Glomerular visceral epithelial cell (primary cell): ENCODE measurements around the gene GLIS1.

Experiments
- DNase-seq: peaks from one replicate; pipeline ENCODE4 v3.0.0-alpha.2; 2016; ENCODE audit errors: extremely low spot score

The GLIS1 gene

DNA sequence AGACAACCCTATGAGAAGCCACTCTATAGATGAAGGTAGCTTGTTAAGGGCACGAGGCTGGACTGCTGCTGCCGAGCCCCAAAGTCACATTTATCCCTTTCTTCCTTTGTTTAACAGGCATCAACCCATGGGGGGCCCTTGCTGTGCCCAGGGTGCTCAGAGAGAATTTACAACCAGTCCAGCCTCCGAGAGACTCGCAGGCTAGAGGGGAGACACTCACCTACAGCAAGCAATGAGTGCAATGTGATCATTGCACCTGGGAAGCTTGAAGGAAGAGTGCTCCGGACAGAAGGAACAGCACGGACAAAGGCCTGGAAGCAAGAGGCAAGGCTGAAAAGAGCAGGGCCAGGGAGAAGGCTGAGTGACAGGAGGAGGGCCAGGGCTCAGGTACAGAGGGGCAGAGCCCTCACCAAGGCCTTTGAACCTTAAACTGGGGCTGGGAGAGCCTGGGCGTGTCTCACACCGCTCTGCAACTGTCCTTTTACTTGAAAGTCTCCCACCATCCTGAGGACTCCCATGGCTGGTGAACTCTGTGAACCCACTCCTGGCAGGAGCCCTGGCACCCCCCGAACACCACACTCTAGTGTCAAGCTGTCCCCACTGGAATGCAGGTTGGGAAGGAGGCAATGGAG, 252.5 kb downstream of the GLIS1 start:
- no peak for DNase-seq

DNA sequence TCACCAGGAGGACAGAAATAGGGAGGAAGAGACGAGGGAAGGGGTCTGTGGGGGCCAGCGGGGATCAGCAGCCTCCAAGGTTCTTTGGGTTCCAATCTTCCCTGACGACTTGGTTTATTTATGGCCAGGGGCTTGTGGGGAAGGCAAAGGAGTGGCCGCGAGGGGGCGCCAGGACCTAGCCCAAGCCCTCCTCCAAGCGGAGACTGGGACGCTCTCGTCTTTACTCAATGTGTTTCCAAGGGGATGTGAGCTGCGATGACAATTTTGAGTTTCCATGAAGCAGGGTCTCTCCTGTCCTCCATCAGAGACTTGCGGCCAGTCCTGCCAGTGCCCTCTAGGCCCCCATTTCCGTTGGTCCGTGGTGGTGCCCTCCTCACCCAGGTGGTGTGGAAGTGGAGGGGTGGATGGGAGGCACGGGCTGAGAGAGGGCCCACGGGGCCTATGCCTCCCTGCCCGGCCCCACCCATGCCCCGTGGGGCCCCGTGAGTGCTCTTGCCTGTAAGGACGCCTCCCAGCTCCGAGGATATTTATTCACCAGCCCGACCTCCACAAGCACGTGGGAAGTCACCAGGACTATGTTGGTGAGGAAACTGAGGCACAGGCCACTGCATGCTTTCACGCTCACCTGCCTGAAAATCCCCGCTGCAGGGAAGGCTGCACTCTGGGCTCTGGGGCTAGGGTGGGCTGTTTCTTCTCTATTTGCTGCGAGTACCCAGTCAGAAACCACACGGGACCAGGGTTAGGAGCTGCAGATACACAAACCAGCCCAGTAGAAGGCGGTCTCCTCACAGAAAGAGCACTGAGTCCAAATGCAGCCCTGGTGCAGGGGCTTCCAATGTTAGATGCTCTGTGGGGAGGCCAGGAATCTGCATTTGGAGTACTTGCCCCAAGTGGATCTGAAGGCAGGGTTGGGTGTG, 253.2 kb downstream of the GLIS1 start:
- DNase-seq, result peak; percentile 81

DNA sequence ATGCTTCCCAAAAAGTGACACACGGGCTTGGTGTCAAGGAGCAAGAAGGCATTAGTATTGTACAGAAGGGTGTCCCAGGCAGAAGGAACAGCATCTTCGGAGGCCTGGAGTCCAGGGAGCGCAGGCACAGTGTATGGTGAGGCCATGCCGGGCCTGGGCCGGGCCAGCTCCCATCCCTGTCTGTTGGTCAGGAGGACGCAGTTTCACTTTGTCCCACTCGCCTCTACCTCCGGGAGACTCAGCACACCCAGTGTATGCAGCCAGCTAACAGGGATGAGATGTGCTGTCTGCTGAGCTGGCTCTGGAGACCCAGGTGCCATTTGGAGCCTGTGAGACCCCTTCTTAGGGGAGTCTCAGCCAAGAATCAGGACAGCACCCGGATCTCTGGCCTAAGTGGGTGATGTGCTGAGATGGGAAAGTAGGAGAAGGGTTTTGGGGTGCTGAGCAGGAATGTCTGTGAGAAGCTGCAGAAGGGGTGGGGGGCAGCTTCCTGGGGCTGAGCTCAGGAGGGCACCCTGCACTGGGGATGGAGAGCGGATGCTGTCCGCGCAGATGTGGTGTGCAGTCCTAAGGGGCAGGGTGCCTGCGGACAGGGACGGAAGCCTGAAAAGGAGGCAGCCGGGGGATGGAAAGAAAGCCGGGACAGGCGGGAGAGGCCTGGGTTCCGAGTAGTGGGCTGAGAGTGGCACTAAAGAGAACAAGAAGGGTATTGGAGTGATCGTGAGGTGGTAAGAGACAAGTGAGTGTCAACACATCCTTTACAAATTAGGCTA, 254.1 kb downstream of the GLIS1 start:
- no peak for DNase-seq

DNA sequence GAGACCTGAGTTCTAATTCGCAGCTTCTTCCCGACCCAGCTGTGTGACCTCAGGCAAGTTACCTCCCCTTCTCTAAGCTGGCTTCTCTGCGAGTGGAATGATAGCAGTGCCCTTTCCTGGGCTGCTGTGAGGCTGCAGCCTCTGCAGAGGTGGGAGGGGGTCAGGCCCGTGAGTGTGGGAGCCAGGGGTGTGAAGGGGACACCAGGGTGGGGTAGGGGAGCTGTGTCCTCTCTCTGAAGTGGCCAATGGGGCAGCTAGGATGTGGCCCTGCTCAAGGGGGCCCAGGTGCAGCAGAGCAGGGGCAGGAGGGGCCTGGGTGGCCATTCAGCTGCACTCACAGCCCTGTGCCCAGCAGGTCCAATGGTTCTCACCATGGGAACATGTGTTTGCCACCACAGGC, 255.3 kb downstream of the GLIS1 start:
- no peak for DNase-seq

DNA sequence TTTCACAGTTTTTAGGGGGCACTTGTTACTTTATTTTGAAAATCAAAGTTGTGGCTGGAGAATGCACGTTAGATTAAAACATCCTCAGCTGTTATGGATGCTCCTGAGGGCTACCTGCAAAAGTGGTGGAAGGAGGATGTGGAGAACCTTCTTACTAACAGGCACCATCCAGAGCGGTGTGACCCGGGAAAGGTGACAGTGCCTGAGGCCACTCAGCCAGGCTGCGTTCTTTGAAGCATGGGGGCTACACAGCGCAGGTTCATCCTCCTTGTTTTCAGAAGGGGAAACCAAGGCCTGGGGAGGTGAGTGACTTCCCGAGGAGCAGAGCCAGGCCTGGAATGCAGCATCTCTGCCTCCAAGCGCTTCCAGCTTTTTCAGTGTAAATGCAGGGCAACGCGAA, 255.8 kb downstream of the GLIS1 start:
- DNase-seq, result no peak

DNA sequence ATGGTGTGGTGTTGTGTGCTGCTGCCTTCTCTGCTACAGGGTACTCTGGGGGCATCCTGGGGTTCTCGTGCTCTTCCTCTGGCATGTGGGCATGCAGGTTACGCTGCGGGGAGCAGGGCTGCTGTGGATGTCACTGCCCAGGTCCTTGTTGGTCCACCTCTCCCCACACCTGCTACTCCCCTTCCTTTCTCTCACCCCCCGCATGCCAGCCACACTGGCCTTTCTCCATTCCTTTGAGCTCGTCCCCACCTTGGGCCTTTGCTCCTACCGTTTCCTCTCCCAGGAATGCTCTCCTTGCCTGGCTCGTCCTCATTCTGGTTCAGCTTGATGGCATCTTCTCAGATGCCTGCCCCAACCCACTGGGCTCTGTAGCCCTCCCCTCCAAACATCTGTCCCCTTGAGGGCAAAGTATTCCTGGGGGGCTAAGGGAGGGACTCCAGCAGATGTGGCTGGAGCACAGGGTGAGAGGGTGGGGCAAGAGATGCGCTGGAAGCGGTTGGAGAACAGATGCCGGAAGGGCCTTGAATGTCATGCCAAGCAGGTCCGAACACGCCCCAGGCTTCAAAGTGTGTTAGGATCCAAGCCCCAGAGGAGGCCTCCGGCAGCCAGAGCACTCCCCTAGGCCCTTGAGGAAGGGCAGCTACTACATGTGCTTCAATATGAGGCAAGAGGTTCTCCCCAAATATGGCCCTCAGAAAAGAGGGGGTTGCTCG, 256.4 kb downstream of the GLIS1 start:
- no peak for DNase-seq

DNA sequence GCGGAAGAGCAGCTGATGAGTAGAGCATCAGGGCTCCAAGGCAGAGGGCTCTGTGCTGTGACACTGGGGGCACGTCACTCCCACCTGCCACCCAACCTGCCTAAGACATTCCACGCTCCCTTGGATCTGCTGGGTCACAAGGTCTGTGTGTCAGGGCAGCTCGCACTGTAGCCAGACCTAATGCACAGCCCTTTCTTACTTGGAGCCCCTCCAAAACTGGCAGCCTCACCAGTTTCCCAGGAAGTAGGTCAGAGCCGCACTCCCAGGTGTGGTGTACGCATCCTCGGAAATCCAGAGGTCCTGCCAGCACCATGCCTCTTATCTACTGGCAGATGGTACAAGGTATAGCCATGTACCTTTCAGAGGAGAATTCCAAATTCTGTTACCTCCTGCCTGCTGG, 257.5 kb downstream of the GLIS1 start:
- DNase-seq, result no peak

DNA sequence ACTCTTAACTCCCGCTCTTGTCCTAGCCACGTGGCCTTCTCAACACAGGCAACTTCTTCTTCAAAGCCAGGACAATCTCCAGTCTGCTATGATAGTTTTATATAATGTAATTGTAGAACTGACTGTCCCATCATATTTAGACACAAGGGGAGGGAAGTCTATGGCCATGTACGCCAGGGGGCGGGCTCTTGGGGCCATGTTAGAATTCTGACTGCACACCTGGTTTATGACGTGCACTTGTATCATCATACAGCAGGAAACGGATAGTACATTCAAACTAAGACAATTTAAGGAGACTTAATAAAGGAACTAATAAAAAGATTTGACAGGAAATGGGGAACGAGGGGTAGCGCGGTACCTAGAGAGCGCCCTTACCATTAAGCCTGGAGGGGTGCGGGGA, 258.3 kb downstream of the GLIS1 start:
- no peak for DNase-seq

DNA sequence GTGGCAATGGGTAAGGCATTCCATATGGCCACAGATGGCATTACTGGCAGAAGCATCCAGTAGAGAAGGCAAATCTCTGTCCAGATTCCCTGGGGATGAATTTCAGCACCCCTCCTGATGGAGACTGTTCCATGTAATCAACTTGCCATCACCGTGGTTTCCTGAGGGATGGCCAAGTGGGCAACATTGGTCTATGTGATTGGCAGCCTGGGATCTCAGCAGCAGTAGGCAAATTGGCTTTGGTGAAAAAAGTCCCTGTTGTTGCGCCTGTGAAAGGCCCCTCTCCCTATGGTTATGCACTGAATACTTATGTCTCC, 260.5 kb downstream of the GLIS1 start:
- DNase-seq, result no peak

DNA sequence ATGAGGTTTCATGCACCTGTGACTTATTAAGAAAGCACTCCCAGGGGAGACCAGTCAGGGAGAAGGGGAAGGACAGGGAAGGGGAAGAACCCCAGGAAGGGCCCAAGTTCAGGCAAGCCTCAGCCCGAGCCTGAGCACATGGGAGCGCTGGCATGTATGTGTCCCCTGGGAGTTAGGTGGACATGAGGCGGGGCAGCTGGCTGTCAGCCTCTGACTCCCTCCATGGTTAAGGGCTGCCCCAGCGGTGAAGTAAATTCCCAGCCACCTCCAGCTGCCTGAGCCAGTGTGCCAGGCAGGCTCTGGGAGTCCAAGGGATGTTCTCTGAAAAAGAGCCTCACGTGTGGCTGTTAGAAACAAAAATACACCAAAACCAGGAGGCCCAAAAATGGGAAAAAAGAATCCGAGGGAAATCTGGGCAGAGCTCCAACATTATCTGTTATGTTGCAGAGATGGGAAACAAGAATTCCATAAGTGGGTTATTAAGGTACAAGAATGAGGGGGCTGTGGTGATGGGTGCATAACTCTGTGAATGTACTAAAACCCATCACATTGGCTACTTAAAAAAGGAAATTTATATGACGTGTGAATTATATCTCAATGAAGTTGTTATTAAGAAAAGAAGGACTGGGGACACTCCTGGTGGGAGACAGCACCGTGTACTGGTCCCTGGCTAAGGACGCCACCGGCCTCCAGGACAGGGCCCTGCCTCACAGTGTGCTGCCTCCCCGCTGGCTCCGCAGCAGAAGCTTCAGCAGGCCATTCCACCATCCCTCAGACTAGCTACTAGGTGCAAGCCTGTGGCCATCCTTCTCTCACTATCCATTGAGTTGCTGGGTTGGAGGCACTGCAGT, 261.1 kb downstream of the GLIS1 start:
- DNase-seq, result no peak

DNA sequence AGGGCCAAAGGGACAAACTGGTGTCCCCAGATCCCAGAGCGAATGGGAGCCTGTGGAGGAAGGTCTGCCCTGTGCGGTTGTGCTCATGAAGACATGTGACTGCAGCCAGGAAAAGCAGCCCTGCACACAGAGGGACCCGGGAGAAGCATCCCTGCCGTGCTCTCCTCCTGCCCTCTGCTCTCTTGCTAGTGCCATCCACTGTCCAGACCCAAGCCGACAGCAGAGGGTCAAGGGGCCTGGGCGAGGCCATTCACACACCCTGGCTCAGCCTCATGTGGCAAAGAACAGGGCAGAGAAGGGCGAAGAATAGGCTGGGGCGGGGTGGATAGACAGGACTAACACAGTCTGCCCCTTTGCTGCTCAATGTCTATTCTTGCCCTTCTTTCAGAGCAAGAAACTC, 262.4 kb downstream of the GLIS1 start:
- no peak for DNase-seq

DNA sequence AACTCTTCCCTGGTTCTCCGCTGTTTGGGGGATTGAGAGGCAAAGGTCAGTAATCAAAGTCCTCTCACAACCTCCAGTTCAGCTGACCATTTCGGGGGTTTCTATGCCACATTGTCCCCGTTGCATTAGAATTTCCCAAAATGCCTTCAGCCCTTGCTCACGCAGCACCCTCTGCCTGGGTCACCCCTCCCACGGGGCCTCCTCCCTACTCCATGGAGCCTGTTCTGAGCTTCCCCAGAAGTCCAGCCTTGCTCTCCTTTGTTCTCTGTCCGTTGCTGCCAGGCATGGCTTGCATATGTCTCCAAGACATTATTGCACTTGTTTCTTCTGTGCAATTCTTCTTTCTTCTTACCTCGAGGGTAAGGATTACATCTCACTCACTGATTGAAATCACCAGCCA, 263.3 kb downstream of the GLIS1 start:
- DNase-seq, result no peak

DNA sequence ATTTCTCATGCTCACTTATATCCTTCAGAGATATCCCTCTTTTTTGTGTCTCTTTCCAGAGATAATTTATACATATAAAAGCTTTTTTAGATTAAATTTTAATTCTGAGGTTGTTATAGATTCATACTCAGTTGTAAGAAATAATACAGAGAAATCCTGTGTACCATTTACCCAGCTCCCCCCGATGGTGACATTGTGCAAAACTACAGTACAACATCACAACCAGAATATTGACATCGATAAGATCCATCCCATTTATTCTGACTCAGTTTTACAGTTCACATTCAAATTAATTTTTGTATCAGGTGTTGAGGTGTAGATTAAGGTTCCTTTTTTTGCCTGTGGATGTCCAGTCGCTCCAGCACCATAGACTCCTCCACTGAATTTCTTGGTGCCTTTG, 265.5 kb downstream of the GLIS1 start:
- no peak for DNase-seq

DNA sequence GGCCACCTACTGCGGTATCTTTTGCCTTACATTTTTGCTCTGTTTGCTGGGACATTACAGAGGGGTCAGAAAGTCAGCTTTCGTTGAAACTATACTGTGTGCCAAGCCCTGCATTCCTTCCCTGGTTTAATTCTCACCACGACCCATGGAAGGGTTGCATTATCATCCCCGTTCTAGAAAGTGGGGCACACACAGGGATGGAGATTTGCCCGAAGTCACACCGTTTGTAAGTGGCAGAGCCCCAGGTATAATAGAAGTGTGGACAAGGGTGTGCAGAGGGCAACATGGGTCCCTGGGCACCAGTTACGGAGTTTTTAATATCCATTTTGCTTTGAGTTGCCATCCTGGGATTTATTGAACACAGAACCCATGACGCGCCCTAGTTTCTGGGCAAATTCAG, 268.0 kb downstream of the GLIS1 start:
- no peak for DNase-seq

DNA sequence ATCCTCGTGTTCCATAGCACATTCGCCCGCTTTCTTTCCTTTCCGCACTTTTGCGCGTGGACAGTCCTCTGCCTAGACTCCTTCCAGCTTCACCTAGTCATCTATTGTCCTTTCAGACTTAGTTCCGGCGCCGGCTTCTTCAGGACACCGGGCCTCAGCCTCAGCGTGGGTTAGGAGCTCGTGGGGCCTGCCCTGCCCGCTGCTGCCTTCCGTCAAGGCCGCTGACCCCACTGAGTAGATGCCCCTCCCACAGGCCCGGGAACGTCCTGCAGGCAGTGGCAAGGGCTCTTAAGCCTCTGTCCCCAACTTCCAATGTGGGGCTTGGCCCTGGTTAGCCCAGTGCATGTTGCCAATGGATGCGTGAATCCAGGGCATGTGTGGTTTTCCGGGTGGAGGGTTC, 268.4 kb downstream of the GLIS1 start:
- DNase-seq, result no peak

DNA sequence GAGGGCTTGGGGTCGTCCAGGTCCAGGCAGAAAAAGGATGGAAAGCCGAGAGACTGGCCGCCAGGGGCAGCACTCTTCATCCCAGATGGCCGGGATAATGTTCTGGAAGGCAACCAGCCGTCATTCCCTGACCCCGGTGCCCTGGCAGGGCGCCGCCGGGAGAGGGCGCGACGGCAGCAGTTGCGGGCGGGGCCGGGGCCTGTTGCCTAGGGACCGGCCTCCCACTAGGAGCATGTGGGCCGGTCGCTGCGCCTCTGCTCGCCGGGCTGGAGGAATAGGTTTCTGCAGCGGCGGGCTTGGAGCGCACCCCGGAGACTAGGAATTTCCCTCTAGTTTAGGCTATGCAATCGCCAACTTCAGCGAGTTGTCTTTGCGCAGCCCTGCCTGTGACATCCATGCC, 268.8 kb downstream of the GLIS1 start:
- peak; percentile 32 for DNase-seq

DNA sequence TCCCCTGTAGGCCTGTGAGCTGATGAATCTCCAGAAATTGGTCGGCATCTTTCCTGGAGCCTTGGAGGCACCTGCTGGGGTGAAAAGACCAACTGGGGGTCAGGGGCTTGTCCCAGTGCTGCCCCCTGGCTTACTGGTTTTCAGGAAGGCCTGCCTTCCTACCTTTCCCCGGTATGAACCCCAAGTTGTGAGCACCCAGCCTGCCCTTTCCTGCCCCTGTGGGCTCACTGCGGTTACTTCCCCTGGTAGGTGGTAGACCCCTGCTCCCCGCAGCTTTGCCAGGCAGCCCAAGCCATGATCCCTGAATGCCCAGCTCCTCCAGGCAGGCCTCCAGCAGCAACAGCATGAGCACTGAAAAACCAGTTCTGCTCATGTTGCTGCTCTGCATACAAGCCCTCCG, 269.6 kb downstream of the GLIS1 start:
- no peak for DNase-seq

DNA sequence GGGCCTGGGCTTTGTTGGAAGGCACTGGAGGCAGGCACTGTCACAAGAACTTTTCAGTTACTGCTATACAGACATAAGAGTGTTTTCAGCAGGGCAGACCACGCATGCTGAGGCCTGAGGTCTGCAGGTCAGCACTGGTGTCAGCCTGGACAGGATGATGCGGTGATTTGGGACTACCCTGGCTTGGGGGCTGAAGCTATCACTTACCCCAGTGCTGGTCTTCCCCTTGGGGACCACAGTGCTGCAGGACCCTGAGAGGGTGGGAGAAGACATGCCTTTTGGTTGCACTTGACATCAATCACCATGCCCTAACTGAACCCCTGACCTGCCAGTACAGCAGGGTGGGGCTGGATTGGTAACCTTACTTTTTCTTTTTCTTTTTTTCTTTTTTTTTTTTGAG, 270.6 kb downstream of the GLIS1 start:
- no peak for DNase-seq

DNA sequence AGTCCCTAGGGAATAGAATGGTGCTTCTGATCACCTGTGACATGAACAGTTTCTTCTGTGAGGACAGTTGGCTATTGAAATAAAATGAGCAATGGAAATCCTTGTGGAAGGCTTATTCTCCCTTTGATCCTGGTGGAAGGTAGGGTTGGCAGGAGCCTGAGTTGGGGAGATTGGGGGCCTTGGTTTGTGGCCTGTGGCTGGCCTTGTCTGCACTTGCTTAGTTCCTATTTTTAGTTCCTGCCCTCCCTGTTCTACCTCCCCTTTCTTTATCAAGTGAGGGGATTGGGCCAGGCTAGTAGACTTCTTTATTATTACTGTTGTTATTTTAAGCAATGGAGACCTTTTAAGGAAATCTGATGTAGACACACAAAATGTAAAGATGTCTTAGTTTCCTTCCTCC, 271.6 kb downstream of the GLIS1 start:
- DNase-seq, result no peak

DNA sequence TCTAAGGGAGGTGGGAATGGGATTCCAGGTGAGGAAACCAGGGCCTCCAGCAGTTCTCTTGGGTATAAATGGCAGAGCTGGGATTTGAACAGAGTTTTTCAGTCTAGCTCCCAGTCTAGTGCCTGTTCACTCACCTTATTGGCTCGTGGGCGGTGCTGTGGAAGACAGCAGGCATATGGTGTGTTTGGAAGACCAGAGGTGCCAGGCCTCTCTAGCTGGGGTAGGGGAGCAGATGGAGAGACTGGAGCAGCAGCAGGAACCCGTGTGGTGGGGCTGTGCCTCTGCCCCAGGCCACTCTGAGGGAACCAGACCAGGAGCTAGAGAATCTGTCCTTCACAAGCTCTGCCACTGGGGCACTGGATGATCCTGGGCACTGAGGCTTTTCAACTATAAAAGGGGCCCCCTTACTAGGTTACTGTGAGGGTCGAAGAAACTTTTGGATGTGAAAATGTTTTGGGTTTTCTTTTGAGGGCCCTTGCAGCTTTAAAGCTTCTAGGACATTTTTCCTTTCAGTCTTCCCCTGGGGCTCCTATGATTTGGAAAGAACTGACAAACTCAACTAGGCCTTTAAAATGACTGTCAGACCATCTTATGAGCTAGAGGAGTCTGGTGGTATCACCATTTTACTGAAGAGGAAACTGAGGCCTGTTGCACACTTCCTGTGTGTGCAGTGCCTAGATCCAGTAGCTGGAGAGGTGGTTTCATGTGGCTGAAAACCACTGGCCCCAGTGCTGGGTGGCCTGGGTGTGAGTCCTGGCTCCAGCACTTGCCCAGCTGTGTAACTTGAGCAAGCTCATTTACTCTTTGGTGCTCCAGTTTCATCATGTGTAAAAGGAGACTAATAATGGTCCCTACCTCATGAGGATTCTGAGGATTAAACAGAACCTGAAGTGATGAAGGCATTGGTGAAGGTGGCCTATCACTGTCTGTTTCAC, 273.7 kb downstream of the GLIS1 start:
- DNase-seq, result no peak
